Measurements from ENCODE around the gene ATP2A3.

- TF ChIP-seq POLR2A (IDR thresholded peaks at IDR 0.05) (no peak), CTCF (IDR thresholded peaks at IDR 0.05) (no peak)
Observed at GRCh38 chr17:3926860-3927627, 37.2 kb downstream of the ATP2A3 start.
